ENCODE results near the gene CCL14. TPM values are rescaled to one million over a fixed set of nuclear protein-coding genes. Genes with fewer than 3 reads are reported as not detected.

CCL14 gene
- total RNA-seq, 1 experiment from 2014 or later, result not detected

DNA sequence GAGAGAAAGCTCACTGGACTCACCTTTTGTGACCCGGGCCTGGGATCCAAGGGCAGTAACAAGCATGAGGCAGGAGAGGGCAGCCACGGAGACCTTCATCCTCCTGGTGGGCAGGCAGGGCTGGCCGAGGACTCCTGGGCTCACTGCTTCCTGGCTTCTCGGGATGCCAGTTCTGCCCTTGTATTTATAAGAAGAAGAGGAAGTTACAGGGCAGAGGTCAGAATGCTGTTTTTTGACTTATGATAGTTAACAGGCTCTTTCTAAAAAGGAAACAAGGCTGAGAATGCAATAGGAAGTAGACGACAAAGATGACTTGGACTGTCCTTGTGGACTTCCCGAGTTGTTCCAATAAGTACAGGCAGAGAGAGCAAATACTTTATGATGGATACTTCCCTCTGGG, 31.3 kb upstream of the CCL14 start, which contains the start of gene CCL23:
TSS of gene CCL23 (minus strand) at position 174 of the 400 bp plus-strand sequence. CDS start at position 99, 75 bp downstream.
- no peak within 1 kb of the TSS for H3K27ac ChIP-seq (ENCODE audit: insufficient read length, low read depth, low read length)
- no peak within 1 kb of the TSS for H2BK12ac ChIP-seq (ENCODE audit: insufficient read length, low read depth, low read length)
- H4K8ac ChIP-seq (replicated peaks; ENCODE audit: insufficient read length, low read depth, low read length), result no peak within 1 kb of the TSS
- Mint-ChIP-seq H3K4me3 (no peak within 1 kb of the TSS), H3K27ac (no peak within 1 kb of the TSS), H3K36me3 (ENCODE audit: insufficient read depth in 1 of 3, low read depth in 3 of 3) (0 out of 7 replicates have a peak, but pooled peaks cover 0 to under 1% (median 0%) of the 10 kb centered on the region in 3 experiments), H3K4me1 (no peaks in the 10 kb centered on the region), H3K27me3 (ENCODE audit: low read depth) (peaks cover 36% of the 10 kb centered on the region), H3K9me3 (peaks cover 13 to 15% of the 10 kb centered on the region in 2 experiments; a peak in 4 of 5 replicates)
- H3K4me1 ChIP-seq (ENCODE audit: insufficient read depth, low read length), result no peaks in the 10 kb centered on the region
- H3K79me1 ChIP-seq (ENCODE audit: insufficient read depth, low read depth, low read length, poor library complexity, severe bottlenecking), result no peaks in the 10 kb centered on the region
- H2BK20ac ChIP-seq (ENCODE audit: low read depth, low read length, poor library complexity, severe bottlenecking), result no peak within 1 kb of the TSS
- no peak within 1 kb of the TSS for H3K18ac ChIP-seq (ENCODE audit: insufficient read length, low read depth, low read length)
- no peak within 1 kb of the TSS for H4K5ac ChIP-seq (ENCODE audit: insufficient read length, low read depth, low read length)
- no peaks in the 10 kb centered on the region for H3K23me2 ChIP-seq (ENCODE audit: insufficient read length, low read depth, low read length, poor library complexity, severe bottlenecking)
- no peak within 1 kb of the TSS for H3K56ac ChIP-seq (ENCODE audit: insufficient read length, low read depth, low read length)
- H3T11ph ChIP-seq (ENCODE audit: low read length), result no peak within 1 kb of the TSS
- no peak for DNase-seq
- no peak within 1 kb of the TSS for H3K4me2 ChIP-seq (ENCODE audit: insufficient read depth, insufficient read length, low read length)
- no CpG with 5 or more reads among the region's 6 CpGs for WGBS (ENCODE audit: extremely low coverage, insufficient read length, low lambda C conversion rate)
- no peaks in the 10 kb centered on the region for H4K20me1 ChIP-seq (ENCODE audit: control insufficient read depth, insufficient read depth, insufficient read length)
- no peaks in the 10 kb centered on the region for H3K9me3 ChIP-seq (ENCODE audit: control insufficient read depth, low read depth, low read length)
- no peak within 1 kb of the TSS for H2BK15ac ChIP-seq (ENCODE audit: low read depth, low read length)
- H3K4ac ChIP-seq (ENCODE audit: low read depth, low read length), result no peak within 1 kb of the TSS
- H2AFZ ChIP-seq (ENCODE audit: low read length), result no peak within 1 kb of the TSS
- H3K14ac ChIP-seq (ENCODE audit: insufficient read depth, low read length), result no peak within 1 kb of the TSS
- no peaks in the 10 kb centered on the region for H3K27me3 ChIP-seq (ENCODE audit: insufficient read depth, low read length)
- H3K9ac ChIP-seq (ENCODE audit: extremely low read depth, insufficient read length, low read length), result no peak within 1 kb of the TSS
- H3K79me2 ChIP-seq (ENCODE audit: insufficient read depth, low read length), result no peaks in the 10 kb centered on the region
- H2BK5ac ChIP-seq (ENCODE audit: insufficient read length, low read length), result no peak within 1 kb of the TSS
- H2BK120ac ChIP-seq (ENCODE audit: low read depth, low read length, poor library complexity, severe bottlenecking), result no peak within 1 kb of the TSS
- H2AK5ac ChIP-seq (ENCODE audit: insufficient read length, low read length), result no peak within 1 kb of the TSS
- TF ChIP-seq, protein P1, sequence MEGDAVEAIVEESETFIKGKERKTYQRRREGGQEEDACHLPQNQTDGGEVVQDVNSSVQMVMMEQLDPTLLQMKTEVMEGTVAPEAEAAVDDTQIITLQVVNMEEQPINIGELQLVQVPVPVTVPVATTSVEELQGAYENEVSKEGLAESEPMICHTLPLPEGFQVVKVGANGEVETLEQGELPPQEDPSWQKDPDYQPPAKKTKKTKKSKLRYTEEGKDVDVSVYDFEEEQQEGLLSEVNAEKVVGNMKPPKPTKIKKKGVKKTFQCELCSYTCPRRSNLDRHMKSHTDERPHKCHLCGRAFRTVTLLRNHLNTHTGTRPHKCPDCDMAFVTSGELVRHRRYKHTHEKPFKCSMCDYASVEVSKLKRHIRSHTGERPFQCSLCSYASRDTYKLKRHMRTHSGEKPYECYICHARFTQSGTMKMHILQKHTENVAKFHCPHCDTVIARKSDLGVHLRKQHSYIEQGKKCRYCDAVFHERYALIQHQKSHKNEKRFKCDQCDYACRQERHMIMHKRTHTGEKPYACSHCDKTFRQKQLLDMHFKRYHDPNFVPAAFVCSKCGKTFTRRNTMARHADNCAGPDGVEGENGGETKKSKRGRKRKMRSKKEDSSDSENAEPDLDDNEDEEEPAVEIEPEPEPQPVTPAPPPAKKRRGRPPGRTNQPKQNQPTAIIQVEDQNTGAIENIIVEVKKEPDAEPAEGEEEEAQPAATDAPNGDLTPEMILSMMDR (conservative IDR thresholded peaks at IDR 0.05), result peak; percentile 16; the same call in 2 of the 3 replicates
- H3K23ac ChIP-seq (ENCODE audit: insufficient read length, low read depth, low read length), result no peak within 1 kb of the TSS
- H4K91ac ChIP-seq (ENCODE audit: insufficient read length, low read depth, low read length), result no peak within 1 kb of the TSS

Measured in H9 (cell line).